ENCODE results near the gene HPSE.

- TF ChIP-seq CTCF (IDR thresholded peaks at IDR 0.05 in 2 of 3, conservative IDR thresholded peaks at IDR 0.05 in 1 of 3; ENCODE audit: insufficient read depth in 2 of 3, low read depth in 1 of 3, low read length in 3 of 3) (no peak), MED1 (CRISPR knock-in tag; IDR thresholded peaks at IDR 0.05; ENCODE audit: borderline replicate concordance) (no peak), MTA3 (IDR thresholded peaks at IDR 0.05; ENCODE audit: borderline replicate concordance) (no peak), EZH2 (IDR thresholded peaks at IDR 0.05; ENCODE audit: borderline replicate concordance, low read depth, low read length) (no peak), RBM25 (IDR thresholded peaks at IDR 0.05; ENCODE audit: low read depth, low read length, severe bottlenecking) (no peak), GABPB1 (CRISPR knock-in tag; IDR thresholded peaks at IDR 0.05) (no peak), ZNF766 (CRISPR knock-in tag; conservative IDR thresholded peaks at IDR 0.05) (no peak), ZNF274 (IDR thresholded peaks at IDR 0.05; ENCODE audit: borderline replicate concordance, low read depth, low read length) (no peak)
Observed at GRCh38 chr4:83255584-83255983, 79.1 kb downstream of the HPSE start.

Data from K562 (cell line).